Left ventricle myocardium inferior (tissue), 1 donor: ENCODE measurements around the gene DONSON. TPM values are rescaled to one million over a fixed set of nuclear protein-coding genes. Genes with fewer than 3 reads are reported as not detected.
A peak's percentile ranks its signal among the peaks of the same experiment; 100 is the strongest.

Experiments used
- DNase-seq: peaks from one replicate; pipeline ENCODE4 v3.0.0-alpha.2; 2020
- H3K27ac ChIP-seq: fragments of 200-600 bp; replicated peaks from 2 replicates; pipeline ENCODE4 v1.8.0; 2021
- H3K27me3 ChIP-seq: fragments of 200-600 bp; 2 replicates; pipeline ENCODE4 v1.8.0; 2021; ENCODE audit warnings: low read depth
- H3K36me3 ChIP-seq: fragments of 200-600 bp; 2 replicates; pipeline ENCODE4 v1.8.0; 2021
- H3K4me1 ChIP-seq: fragments of 200-600 bp; 2 replicates; pipeline ENCODE4 v1.8.0; 2021
- H3K4me3 ChIP-seq: fragments of 200-600 bp; 2 replicates; pipeline ENCODE4 v1.8.0; 2021; ENCODE audit warnings: mild to moderate bottlenecking, moderate library complexity
- H3K9me3 ChIP-seq: fragments of 200-600 bp; replicated peaks from 2 replicates; pipeline ENCODE4 v1.8.0; 2021
- intact Hi-C: fragments of 100-400 bp; cut with micrococcal nuclease; formaldehyde crosslinking; loops from one replicate; pipeline ENCODE4 v1.11.0; 2022
- total RNA-seq: library from RNA; stranded (reverse); fragmentation: NEBNext Ultra II Directional; extraction: Animal tissue kit (Norgen Biotek cat#: 25700); gene quantifications from one replicate; pipeline ENCODE4 v1.2.1, GENCODE V29; 2021
- TF ChIP-seq, protein P1 (sequence below): fragments of 200-600 bp; IDR thresholded peaks from 2 replicates; pipeline ENCODE4 v1.8.0; 2021; ENCODE audit warnings: antibody characterized with exemption, mild to moderate bottlenecking, borderline replicate concordance
- donor health status: DM: no; HTN: yes; CAD: no; lungs with severe emphysema.

The DONSON gene
- total RNA-seq, 1 donor from 2014 or later = 6.9 TPM

DNA sequence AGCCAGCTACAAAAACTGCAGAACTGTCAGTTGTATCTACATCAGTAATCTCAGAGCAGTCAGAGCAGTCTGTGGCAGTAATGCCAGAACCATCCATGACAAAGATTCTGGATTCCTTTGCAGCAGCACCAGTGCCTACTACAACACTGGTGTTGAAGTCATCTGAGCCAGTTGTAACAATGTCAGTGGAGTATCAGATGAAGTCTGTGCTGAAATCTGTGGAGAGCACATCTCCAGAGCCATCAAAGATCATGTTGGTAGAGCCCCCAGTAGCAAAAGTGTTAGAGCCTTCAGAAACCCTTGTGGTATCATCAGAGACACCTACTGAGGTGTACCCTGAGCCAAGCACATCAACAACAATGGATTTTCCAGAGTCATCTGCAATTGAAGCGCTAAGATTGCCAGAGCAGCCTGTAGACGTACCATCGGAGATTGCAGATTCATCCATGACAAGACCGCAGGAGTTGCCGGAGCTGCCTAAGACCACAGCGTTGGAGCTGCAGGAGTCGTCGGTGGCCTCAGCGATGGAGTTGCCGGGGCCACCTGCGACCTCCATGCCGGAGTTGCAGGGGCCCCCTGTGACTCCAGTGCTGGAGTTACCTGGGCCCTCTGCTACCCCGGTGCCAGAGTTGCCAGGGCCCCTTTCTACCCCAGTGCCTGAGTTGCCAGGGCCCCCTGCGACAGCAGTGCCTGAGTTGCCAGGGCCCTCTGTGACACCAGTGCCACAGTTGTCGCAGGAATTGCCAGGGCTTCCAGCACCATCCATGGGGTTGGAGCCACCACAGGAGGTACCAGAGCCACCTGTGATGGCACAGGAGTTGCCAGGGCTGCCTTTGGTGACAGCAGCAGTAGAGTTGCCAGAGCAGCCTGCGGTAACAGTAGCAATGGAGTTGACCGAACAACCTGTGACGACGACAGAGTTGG, 38.4 kb downstream of the DONSON start:
- H3K27ac ChIP-seq = no peak overlapping the region
- no peak for DNase-seq
- no peaks in the 10 kb centered on the region for H3K27me3 ChIP-seq
- intact Hi-C loops = no loop called here
- no peak overlapping the region for H3K4me3 ChIP-seq
- peaks cover 88% of the 10 kb centered on the region for H3K36me3 ChIP-seq
- peaks cover 36% of the 10 kb centered on the region for H3K4me1 ChIP-seq
- TF ChIP-seq, protein P1, sequence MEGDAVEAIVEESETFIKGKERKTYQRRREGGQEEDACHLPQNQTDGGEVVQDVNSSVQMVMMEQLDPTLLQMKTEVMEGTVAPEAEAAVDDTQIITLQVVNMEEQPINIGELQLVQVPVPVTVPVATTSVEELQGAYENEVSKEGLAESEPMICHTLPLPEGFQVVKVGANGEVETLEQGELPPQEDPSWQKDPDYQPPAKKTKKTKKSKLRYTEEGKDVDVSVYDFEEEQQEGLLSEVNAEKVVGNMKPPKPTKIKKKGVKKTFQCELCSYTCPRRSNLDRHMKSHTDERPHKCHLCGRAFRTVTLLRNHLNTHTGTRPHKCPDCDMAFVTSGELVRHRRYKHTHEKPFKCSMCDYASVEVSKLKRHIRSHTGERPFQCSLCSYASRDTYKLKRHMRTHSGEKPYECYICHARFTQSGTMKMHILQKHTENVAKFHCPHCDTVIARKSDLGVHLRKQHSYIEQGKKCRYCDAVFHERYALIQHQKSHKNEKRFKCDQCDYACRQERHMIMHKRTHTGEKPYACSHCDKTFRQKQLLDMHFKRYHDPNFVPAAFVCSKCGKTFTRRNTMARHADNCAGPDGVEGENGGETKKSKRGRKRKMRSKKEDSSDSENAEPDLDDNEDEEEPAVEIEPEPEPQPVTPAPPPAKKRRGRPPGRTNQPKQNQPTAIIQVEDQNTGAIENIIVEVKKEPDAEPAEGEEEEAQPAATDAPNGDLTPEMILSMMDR = no peak
- H3K9me3 ChIP-seq = no peaks in the 10 kb centered on the region

DNA sequence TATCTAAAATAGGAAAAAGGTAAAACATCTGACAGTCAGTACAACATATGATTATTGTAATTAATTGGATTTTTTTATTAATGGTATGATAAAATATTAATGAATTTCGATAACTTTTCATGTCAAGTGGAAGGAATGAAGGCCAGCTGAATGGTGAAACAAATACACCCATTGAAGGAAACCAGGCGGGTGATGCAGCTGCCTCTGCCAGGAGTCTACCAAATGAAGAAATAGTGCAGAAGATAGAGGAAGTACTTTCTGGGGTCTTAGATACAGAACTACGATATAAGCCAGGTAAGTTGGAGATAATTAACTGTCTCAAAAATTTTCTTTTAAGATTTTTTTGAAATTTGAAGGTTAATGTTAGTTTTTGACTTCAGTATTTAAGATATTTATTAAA, 42.4 kb downstream of the DONSON start:
- Histone ChIP-seq H3K36me3 (peaks cover 50% of the 10 kb centered on the region), H3K27me3 (no peaks in the 10 kb centered on the region), H3K4me1 (peaks cover 64% of the 10 kb centered on the region), H3K9me3 (no peaks in the 10 kb centered on the region), H3K4me3 (no peak overlapping the region), H3K27ac (no peak overlapping the region)
- no peak for DNase-seq
- intact Hi-C loops = no loop called here
- TF ChIP-seq, protein P1 = no peak

DNA sequence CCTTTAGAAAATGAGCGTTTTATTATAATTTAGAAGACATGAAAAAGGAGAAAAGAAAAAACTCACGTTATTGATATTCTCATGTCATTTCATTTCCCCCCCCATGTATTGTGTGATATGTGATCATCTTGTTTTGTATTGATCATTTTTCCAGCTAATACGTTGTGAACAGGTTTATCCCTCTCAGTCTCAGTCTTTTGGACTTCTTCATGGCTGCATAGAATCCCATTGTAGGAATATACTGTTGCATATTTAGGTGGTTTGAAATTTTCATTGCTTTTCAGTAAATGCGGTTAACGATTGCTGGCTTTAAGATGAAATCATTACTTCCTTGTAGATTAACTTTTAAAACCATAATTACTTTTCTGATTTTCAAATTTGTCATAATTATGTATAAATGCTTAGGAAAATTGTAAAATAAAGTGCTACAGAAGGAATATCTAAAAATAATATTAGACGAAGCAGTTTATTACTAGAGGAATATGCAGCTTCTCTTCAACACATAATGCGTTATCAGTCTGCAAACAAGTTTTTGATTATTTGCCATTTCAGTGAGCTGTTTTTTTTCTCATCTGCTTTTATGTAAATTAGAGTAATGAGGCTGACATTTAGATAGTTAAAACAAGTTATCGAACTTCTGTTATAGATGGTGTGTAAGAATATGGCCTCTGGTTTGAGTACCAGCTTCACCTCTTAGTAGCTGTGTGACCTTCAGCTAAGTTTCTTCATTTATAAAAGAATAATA, 43.9 kb downstream of the DONSON start:
- DNase-seq = no peak
- Histone ChIP-seq H3K27ac (peak overlapping the region; percentile 99), H3K4me1 (peaks cover 74% of the 10 kb centered on the region), H3K27me3 (no peaks in the 10 kb centered on the region), H3K4me3 (peak overlapping the region; percentile 80), H3K36me3 (peaks cover 35% of the 10 kb centered on the region), H3K9me3 (no peaks in the 10 kb centered on the region)
- intact Hi-C loops = no loop called here
- TF ChIP-seq, protein P1 = no peak

- H3K4me3 ChIP-seq = peak overlapping the region; percentile 80
- intact Hi-C loops = no loop called here
- H3K9me3 ChIP-seq = no peaks in the 10 kb centered on the region
- H3K36me3 ChIP-seq = peaks cover 30% of the 10 kb centered on the region
- no peaks in the 10 kb centered on the region for H3K27me3 ChIP-seq
- DNase-seq = peak; percentile 71
- H3K27ac ChIP-seq = peak overlapping the region; percentile 99
- peaks cover 72% of the 10 kb centered on the region for H3K4me1 ChIP-seq
- TF ChIP-seq, protein P1 = no peak
Measured at GRCh38 chr21:33543505-33544129, 44.9 kb downstream of the DONSON start.

DNA sequence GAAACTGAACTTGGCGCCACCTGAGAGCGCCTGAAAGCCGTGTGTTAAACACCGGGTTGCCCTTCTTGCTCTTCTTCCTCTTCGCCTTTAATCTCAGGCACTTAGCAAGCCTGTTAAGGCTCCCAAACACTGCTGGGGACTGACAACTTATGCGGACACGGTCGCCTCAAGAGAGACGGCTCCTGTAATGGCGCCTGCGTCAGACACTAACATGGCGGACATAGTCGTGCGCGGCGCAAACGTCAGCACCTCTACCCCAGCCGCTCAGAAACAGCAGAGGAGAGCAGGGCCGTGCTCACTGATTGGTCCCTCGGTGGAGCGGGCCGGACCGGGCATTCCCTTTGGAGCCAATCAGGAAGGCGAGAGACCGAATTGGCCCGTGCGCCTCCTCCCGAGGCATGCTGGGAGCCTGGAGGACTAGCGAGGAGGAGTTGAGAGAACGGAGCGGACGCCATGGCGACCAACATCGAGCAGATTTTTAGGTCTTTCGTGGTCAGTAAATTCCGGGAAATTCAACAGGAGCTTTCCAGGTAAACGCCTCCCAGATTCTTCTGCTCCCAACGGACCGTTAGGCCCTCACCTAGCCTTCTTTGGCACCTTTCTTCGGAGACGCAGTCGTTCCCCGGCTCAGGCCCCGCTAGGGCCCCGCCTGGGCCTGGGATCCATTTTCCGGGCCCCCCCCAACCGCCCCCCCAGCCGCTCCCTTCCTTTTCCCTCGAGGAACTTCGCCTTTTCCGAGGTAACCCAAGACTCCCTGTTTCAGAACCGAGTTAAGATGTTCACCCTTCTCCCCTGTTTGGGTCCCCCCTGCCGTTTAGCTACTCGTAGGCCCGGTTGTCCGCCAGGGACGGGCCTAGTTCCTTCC, 45.6 kb downstream of the DONSON start, which contains the start of gene SON:
TSS of gene SON (plus strand) at position 399 of the 865 bp plus-strand sequence. CDS start at position 454, 55 bp downstream.
- intact Hi-C loops = no loop called here
- peaks cover 65% of the 10 kb centered on the region for H3K4me1 ChIP-seq

More for the DNA sequence above, 45.6 kb downstream of the DONSON start, which contains the start of gene SON:
- H3K4me3 ChIP-seq = peak within 1 kb of the TSS; percentile 80
- H3K27me3 ChIP-seq = no peaks in the 10 kb centered on the region
- peak within 1 kb of the TSS; percentile 99 for H3K27ac ChIP-seq
- TF ChIP-seq, protein P1 = no peak
- DNase-seq = peak; percentile 99
- peaks cover 29% of the 10 kb centered on the region for H3K36me3 ChIP-seq
- H3K9me3 ChIP-seq = no peaks in the 10 kb centered on the region
